Panc1 (cell line): ENCODE data around the gene EPN1. TPM values are rescaled to one million over a fixed set of nuclear protein-coding genes. Genes with fewer than 3 reads are reported as not detected.

Experiments
- total RNA-seq: library from RNA; stranded (reverse); gene quantifications from one replicate; pipeline ENCODE4 v1.2.1, GENCODE V29; 2021; ENCODE audit not compliant: unreplicated experiment

Gene EPN1
- total RNA-seq, 1 experiment from 2014 or later = 361 TPM

Other genes with a start within 250 kb of the EPN1 start
- 0.03 TPM for gene SHISA7, start 231.9 kb upstream of the EPN1 start, total RNA-seq
- 150 TPM for gene ISOC2, start 213.6 kb upstream of the EPN1 start, total RNA-seq
- not detected for gene C19orf85, start 210.5 kb upstream of the EPN1 start, total RNA-seq
- gene ZNF628, start 198.6 kb upstream of the EPN1 start, total RNA-seq = 21.7 TPM
- gene NAT14, start 190.0 kb upstream of the EPN1 start, total RNA-seq = 93.1 TPM
- 13.0 TPM for gene SSC5D, start 186.8 kb upstream of the EPN1 start, total RNA-seq
- gene SBK2, start 138.1 kb upstream of the EPN1 start, total RNA-seq = 0.69 TPM
- gene SBK3, start 129.7 kb upstream of the EPN1 start, total RNA-seq = 4.0 TPM
- 39.5 TPM for gene ZNF579, start 94.4 kb upstream of the EPN1 start, total RNA-seq
- gene FIZ1, start 75.7 kb upstream of the EPN1 start, total RNA-seq = 28.5 TPM
- gene ZNF524, start 74.9 kb upstream of the EPN1 start, total RNA-seq = 26.4 TPM
- 25.6 TPM for gene ZNF865, start 69.6 kb upstream of the EPN1 start, total RNA-seq
- 8.9 TPM for gene ZNF784, start 50.7 kb upstream of the EPN1 start, total RNA-seq
- gene ZNF580, start 34.2 kb upstream of the EPN1 start, total RNA-seq = 58.0 TPM
- 39.0 TPM for gene ZNF581, start 31.6 kb upstream of the EPN1 start, total RNA-seq
- gene CCDC106, start 27.0 kb upstream of the EPN1 start, total RNA-seq = 47.8 TPM
- gene U2AF2, start 20.2 kb upstream of the EPN1 start, total RNA-seq = 545 TPM
- not detected for gene NLRP9, start 63.2 kb downstream of the EPN1 start, total RNA-seq
- not detected for gene RFPL4A, start 83.9 kb downstream of the EPN1 start, total RNA-seq
- gene RFPL4AL1, start 93.9 kb downstream of the EPN1 start, total RNA-seq = not detected
- gene NLRP11, start 156.8 kb downstream of the EPN1 start, total RNA-seq = 0.18 TPM
- not detected for gene NLRP4, start 161.3 kb downstream of the EPN1 start, total RNA-seq